Progenitor cell of endocrine pancreas (in vitro differentiated cells): ENCODE data around the gene PRSS38. TPM values are rescaled to one million over a fixed set of nuclear protein-coding genes. Genes with fewer than 3 reads are reported as not detected.

ENCODE experiments used
- DNase-seq: peaks from one replicate; pipeline ENCODE4 v3.0.0; 2021; ENCODE audit warnings: low spot score; ENCODE audit not compliant: unreplicated experiment
- H3K27ac Mint-ChIP-seq: 2 replicates; pipeline ENCODE4 v1.8.0; 2021; ENCODE audit warnings: mild to moderate bottlenecking, moderate library complexity, mixed read lengths
- H3K27me3 Mint-ChIP-seq: 2 replicates; pipeline ENCODE4 v1.8.0; 2021; ENCODE audit warnings: mixed read lengths
- H3K36me3 Mint-ChIP-seq: 2 replicates; pipeline ENCODE4 v1.8.0; 2022; ENCODE audit warnings: mixed read lengths; ENCODE audit not compliant: insufficient read depth
- H3K4me1 Mint-ChIP-seq: 2 replicates; pipeline ENCODE4 v1.8.0; 2021; ENCODE audit warnings: low read depth, mixed read lengths
- H3K4me3 Mint-ChIP-seq: 2 replicates; pipeline ENCODE4 v1.8.0; 2021; ENCODE audit warnings: low read depth, mild to moderate bottlenecking, moderate library complexity, mixed read lengths
- H3K9me3 Mint-ChIP-seq: 2 replicates; pipeline ENCODE4 v1.8.0; 2021; ENCODE audit warnings: low read depth, mixed read lengths
- CTCF ChIP-seq: fragments of 200-600 bp; sonication (generic); IDR thresholded peaks from one replicate; pipeline ENCODE4 v1.5.0; 2021; ENCODE audit warnings: antibody characterized with exemption, mild to moderate bottlenecking; ENCODE audit not compliant: unreplicated experiment
- total RNA-seq: library from RNA; stranded (reverse); gene quantifications from 2 replicates; pipeline ENCODE4 v1.2.1, GENCODE V29; 2021

PRSS38 gene
- total RNA-seq, 1 donor from 2014 or later, result not detected

DNA sequence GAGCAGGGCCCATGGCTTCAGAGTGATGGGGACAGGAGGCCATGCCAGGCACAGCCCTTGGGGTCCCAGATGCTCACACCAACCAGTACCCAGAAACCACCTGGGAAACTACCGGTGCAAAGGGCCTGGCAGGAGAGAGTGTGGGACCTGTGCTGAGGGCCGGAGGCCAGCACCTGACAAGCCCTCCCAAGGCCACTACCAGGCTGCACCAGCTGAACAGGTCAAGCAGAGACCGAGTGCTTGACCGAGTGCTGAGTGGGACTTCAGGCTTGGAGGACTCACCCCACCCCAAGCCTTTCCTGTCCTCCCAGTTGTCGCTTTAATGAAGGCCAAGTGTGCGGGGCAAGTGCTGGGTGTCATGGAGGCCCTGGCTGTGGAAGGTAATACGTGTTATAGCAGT is 43.7 kb upstream of the PRSS38 start:
- no peak for DNase-seq
- Mint-ChIP-seq H3K4me1 (no peaks in the 10 kb centered on the region), H3K27ac (no peak overlapping the region), H3K27me3 (no peaks in the 10 kb centered on the region), H3K36me3 (peaks cover 14% of the 10 kb centered on the region), H3K9me3 (no peaks in the 10 kb centered on the region), H3K4me3 (no peak overlapping the region)
- no peak for TF ChIP-seq CTCF

DNA sequence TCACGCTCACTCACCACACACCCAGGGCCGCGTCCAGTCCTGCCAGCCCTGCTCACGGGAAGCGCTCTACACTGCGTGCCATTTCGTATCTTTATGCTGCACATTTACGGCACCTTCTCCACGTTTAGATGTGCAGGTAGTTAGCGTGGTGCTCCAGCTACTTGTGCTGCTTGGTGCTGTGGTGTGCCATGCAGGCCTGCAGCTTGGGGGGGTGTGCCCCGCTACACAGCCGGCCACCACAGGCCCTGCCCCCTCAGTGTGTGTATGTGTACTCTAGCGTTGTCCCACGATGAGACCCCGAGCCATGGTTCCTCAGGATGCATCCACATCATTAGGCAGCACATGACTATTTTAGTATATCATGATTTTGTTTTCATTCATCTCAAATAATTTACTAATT is 41.9 kb upstream of the PRSS38 start:
- no peak for TF ChIP-seq CTCF
- Mint-ChIP-seq H3K4me3 (no peak overlapping the region), H3K27me3 (no peaks in the 10 kb centered on the region), H3K27ac (no peak overlapping the region), H3K36me3 (peaks cover 7% of the 10 kb centered on the region), H3K4me1 (no peaks in the 10 kb centered on the region), H3K9me3 (no peaks in the 10 kb centered on the region)
- no peak for DNase-seq

GRCh38 chr1:227774051-227774731 is 41.3 kb upstream of the PRSS38 start:
- Mint-ChIP-seq H3K4me1 (no peaks in the 10 kb centered on the region), H3K36me3 (peaks cover 6% of the 10 kb centered on the region), H3K27ac (no peak overlapping the region), H3K4me3 (no peak overlapping the region), H3K9me3 (no peaks in the 10 kb centered on the region), H3K27me3 (no peaks in the 10 kb centered on the region)
- DNase-seq, result no peak
- TF ChIP-seq CTCF, result no peak

- Mint-ChIP-seq H3K36me3 (peaks cover 6% of the 10 kb centered on the region), H3K4me3 (no peak overlapping the region), H3K9me3 (no peaks in the 10 kb centered on the region), H3K27me3 (no peaks in the 10 kb centered on the region), H3K27ac (no peak overlapping the region), H3K4me1 (no peaks in the 10 kb centered on the region)
- TF ChIP-seq CTCF, result no peak
- no peak for DNase-seq
Observed at GRCh38 chr1:227774821-227775661, 40.4 kb upstream of the PRSS38 start.

GRCh38 chr1:227775841-227776240 is 39.6 kb upstream of the PRSS38 start:
- Mint-ChIP-seq H3K27ac (no peak overlapping the region), H3K27me3 (no peaks in the 10 kb centered on the region), H3K36me3 (peaks cover 2% of the 10 kb centered on the region), H3K4me1 (no peaks in the 10 kb centered on the region), H3K4me3 (no peak overlapping the region), H3K9me3 (no peaks in the 10 kb centered on the region)
- TF ChIP-seq CTCF, result no peak
- no peak for DNase-seq
